ENCODE measurements around the gene RAVER2. TPM values are rescaled to one million over a fixed set of nuclear protein-coding genes. Genes with fewer than 3 reads are reported as not detected.

The RAVER2 gene
- total and polyA plus RNA-seq, 2 donors (not counting 3 experiments of a cell fraction or from before 2014, with no cell fraction given), result 6.0 to 13.9 TPM

- no peak overlapping the region for H3K9ac ChIP-seq (replicated peaks; ENCODE audit: extremely low read depth, insufficient read depth, low read length)
- no peak overlapping the region for H2AFZ ChIP-seq (ENCODE audit: low read depth, low read length)
- TF ChIP-seq CTCF (IDR thresholded peaks at IDR 0.05; ENCODE audit: extremely low read depth in 1 of 2, insufficient read depth in 1 of 2, low read depth in 1 of 2, low read length in 2 of 2) (no peak), POLR2AphosphoS5 (IDR thresholded peaks at IDR 0.05; ENCODE audit: insufficient read depth, low read depth, low read length) (no peak), MAX (IDR thresholded peaks at IDR 0.05; ENCODE audit: insufficient read depth, insufficient read length) (no peak), MYC (IDR thresholded peaks at IDR 0.05; ENCODE audit: low read depth, low read length) (no peak), GATA2 (IDR thresholded peaks at IDR 0.05; ENCODE audit: insufficient read depth, insufficient read length, low read depth, low read length) (no peak), EZH2 (IDR thresholded peaks at IDR 0.05; ENCODE audit: borderline replicate concordance, low read depth, low read length, severe bottlenecking) (no peak), POLR2A (IDR thresholded peaks at IDR 0.05; ENCODE audit: low read depth, low read length) (no peak), FOS (IDR thresholded peaks at IDR 0.05; ENCODE audit: borderline replicate concordance, insufficient read depth, low read length) (no peak), JUN (IDR thresholded peaks at IDR 0.05; ENCODE audit: borderline replicate concordance, insufficient read depth, insufficient read length, low read depth) (no peak)
- no peaks in the 10 kb centered on the region for H3K9me1 ChIP-seq (replicated peaks; ENCODE audit: control insufficient read depth, extremely low read depth, insufficient read depth, low read length)
- FAIRE-seq (no peak), DNase-seq (ENCODE audit: low read depth, low spot score) (no peak)
- no peak overlapping the region for H3K27ac ChIP-seq (ENCODE audit: insufficient read depth, low read depth, low read length)
- no TSS peak for BruUV-seq (replicated peaks)
- no peaks in the 10 kb centered on the region for H3K9me3 ChIP-seq (replicated peaks; ENCODE audit: control insufficient read depth, insufficient read depth, low read length)
- dilution Hi-C loops (cut with MboI; ENCODE audit: extremely low pct_ligation_motif_present, low sequenced_read_pairs), result no loop called here
- H3K4me2 ChIP-seq (ENCODE audit: insufficient read depth, low read length), result no peak overlapping the region
- no peaks in the 10 kb centered on the region for H3K79me2 ChIP-seq (ENCODE audit: control insufficient read depth, insufficient read depth, low read length)
- CTCF ChIA-PET, result no interaction called here
- no peak overlapping the region for H3K4me3 ChIP-seq (replicated peaks in 1 of 3; ENCODE audit: insufficient read depth in 1 of 3, low read depth in 1 of 3, low read length in 3 of 3)
- intact Hi-C loops (cut with micrococcal nuclease), result no loop called here
- H3K27me3 ChIP-seq (ENCODE audit: control insufficient read depth in 2 of 2, insufficient read depth in 2 of 2, low read length in 2 of 2), result no peaks in the 10 kb centered on the region
- H3K36me3 ChIP-seq (ENCODE audit: control insufficient read depth in 2 of 2, extremely low read depth in 1 of 2, insufficient read depth in 2 of 2, low read length in 2 of 2), result peaks cover 3 to 54% of the 10 kb centered on the region in 2 experiments
- H4K20me1 ChIP-seq (replicated peaks; ENCODE audit: control insufficient read depth, extremely low read depth, insufficient read depth, low read length), result no peaks in the 10 kb centered on the region
- peaks cover 6% of the 10 kb centered on the region for H3K4me1 ChIP-seq (ENCODE audit: control insufficient read depth, extremely low read depth, insufficient read depth, low read length)
- POLR2A ChIA-PET, result no interaction called here
Measured at GRCh38 chr1:64846573-64847430, 101.9 kb downstream of the RAVER2 start.
